Measurements from ENCODE around the gene TTC7B.

GRCh38 chr14:90604356-90604755 is 211.9 kb downstream of the TTC7B start:
- TF ChIP-seq EZH2 (IDR thresholded peaks at IDR 0.05; ENCODE audit: insufficient read depth, poor library complexity, severe bottlenecking) (no peak), EZH2phosphoT487 (IDR thresholded peaks at IDR 0.05; ENCODE audit: insufficient read depth, low read depth) (no peak)
